Upper lobe of left lung (tissue), 6 donors: ENCODE results near the gene CFAP157. TPM values are rescaled to one million over a fixed set of nuclear protein-coding genes. Genes with fewer than 3 reads are reported as not detected.

Source experiments
- ATAC-seq, 2 donors: fragments of 200-7000 bp; cut with Tn5 transposase; one replicate each; pipeline ENCODE4 v1.9.1; 2022; ENCODE audit warnings: mild to moderate bottlenecking in 2 of 2, moderate library complexity in 2 of 2; ENCODE audit not compliant: low FRiP score in 2 of 2
- DNase-seq, 2 donors: peaks; one replicate each; pipeline ENCODE4 v3.0.0-alpha.2; 2019 to 2020
- H3K27ac ChIP-seq, 4 donors: fragments of 200-600 bp; sonication (generic); one replicate each; pipeline ENCODE4 v1.5.1; 2016 to 2019
- H3K27me3 ChIP-seq, 4 donors: fragments of 200-600 bp; sonication (generic); one replicate each; pipeline ENCODE4 v1.5.1; 2017 to 2019
- H3K36me3 ChIP-seq, 4 donors: fragments of 200-600 bp; sonication (generic); one replicate each; pipeline ENCODE4 v1.5.1; 2016 to 2019
- H3K4me1 ChIP-seq, 4 donors: fragments of 200-600 bp; sonication (generic); one replicate each; pipeline ENCODE4 v1.5.1; 2018 to 2019
- H3K4me3 ChIP-seq, 4 donors: fragments of 200-600 bp; sonication (generic); one replicate each; pipeline ENCODE4 v1.5.1; 2017 to 2019; ENCODE audit warnings: mild to moderate bottlenecking in 2 of 4, moderate library complexity in 1 of 4
- H3K9me3 ChIP-seq, 4 donors: fragments of 200-600 bp; sonication (generic); one replicate each; pipeline ENCODE4 v1.5.1; 2018 to 2019
- CTCF ChIP-seq, 6 experiments: fragments of 450-650 bp in 4 of 6; fragments of 200-600 bp in 2 of 6; sonication (generic) in 2 of 6; IDR thresholded peaks; one replicate each; pipeline ENCODE4 v1.5.1; 2016 to 2019; ENCODE audit warnings: antibody characterized with exemption in 6 of 6
- EP300 ChIP-seq, 4 donors: sonication (generic); formaldehyde crosslinking; IDR thresholded peaks; one replicate each; pipeline ENCODE4 v1.5.1; 2017; ENCODE audit warnings: antibody characterized with exemption in 4 of 4, control low read depth in 2 of 4
- POLR2A ChIP-seq, 4 donors: fragments of 450-650 bp; IDR thresholded peaks; one replicate each; pipeline ENCODE4 v1.5.1; 2016 to 2017; ENCODE audit warnings: antibody characterized with exemption in 4 of 4, mild to moderate bottlenecking in 2 of 4
- POLR2AphosphoS5 ChIP-seq, 2 donors: sonication (generic); formaldehyde crosslinking; IDR thresholded peaks; one replicate each; pipeline ENCODE4 v1.5.1; 2017; ENCODE audit warnings: antibody characterized with exemption in 2 of 2
- WGBS, 2 donors: methylation state at CpG; one replicate each; pipeline ENCODE4 v1.1.5; 2017 to 2018; 5-methylcytosine and 5-hydroxymethylcytosine counted together
- total RNA-seq, 6 donors: library from RNA; depleted of rRNA in 4 of 6; stranded (reverse); fragments of >200 nt in 4 of 6; gene quantifications; one replicate each; pipeline versions ENCODE4 v1.1.0 to v1.2.1, GENCODE V29; 2016 to 2021
- donor health status: DM: no; HTN: no; CAD: no; lungs with moderate emphysema.
- donor health status: DM: no; HTN: yes; CAD: no; lungs with severe emphysema.

CFAP157 gene
- total RNA-seq, 6 donors from 2014 or later, result 0.77 to 125 (median 37.0) TPM

- ATAC-seq (no peak), DNase-seq (no peak)
- Histone ChIP-seq H3K9me3 (no peaks in the 10 kb centered on the region), H3K27me3 (no peaks in the 10 kb centered on the region), H3K27ac (no peak overlapping the region), H3K36me3 (peaks cover 0 to 22% (median 21%) of the 10 kb centered on the region in 4 donors), H3K4me3 (no peak overlapping the region), H3K4me1 (peaks cover 7 to 18% (median 11%) of the 10 kb centered on the region in 4 donors)
- TF ChIP-seq POLR2A (IDR thresholded peaks at IDR 0.05) (no peak), POLR2AphosphoS5 (IDR thresholded peaks at IDR 0.05) (no peak), CTCF (IDR thresholded peaks at IDR 0.05) (no peak), EP300 (IDR thresholded peaks at IDR 0.05) (no peak)
- 92 to 93% methylated on average over 5 to 9 of the region's 9 CpGs for WGBS, 2 donors
Measured at GRCh38 chr9:127730799-127731410, 24.1 kb downstream of the CFAP157 start.

- peaks cover 7 to 18% (median 11%) of the 10 kb centered on the region in 4 donors for H3K4me1 ChIP-seq
- no peak overlapping the region for H3K27ac ChIP-seq
- no peak overlapping the region for H3K4me3 ChIP-seq
- ATAC-seq (no peak), DNase-seq (no peak)
- WGBS, 2 donors, result 83 to 86% methylated on average over 15 to 16 of the region's 16 CpGs
- peaks cover 0 to 22% (median 21%) of the 10 kb centered on the region in 4 donors for H3K36me3 ChIP-seq
- no peaks in the 10 kb centered on the region for H3K9me3 ChIP-seq
- no peak for TF ChIP-seq EP300 (IDR thresholded peaks at IDR 0.05)
- no peak for TF ChIP-seq POLR2A (IDR thresholded peaks at IDR 0.05)
- TF ChIP-seq CTCF (IDR thresholded peaks at IDR 0.05), result no peak
- TF ChIP-seq POLR2AphosphoS5 (IDR thresholded peaks at IDR 0.05), result no peak
- H3K27me3 ChIP-seq, result no peaks in the 10 kb centered on the region
Measured at GRCh38 chr9:127731938-127732337, 25.1 kb downstream of the CFAP157 start.

GRCh38 chr9:127732444-127732843 lies 25.7 kb downstream of the CFAP157 start:
- Histone ChIP-seq H3K4me1 (peaks cover 7 to 18% (median 11%) of the 10 kb centered on the region in 4 donors), H3K9me3 (no peaks in the 10 kb centered on the region), H3K27me3 (no peaks in the 10 kb centered on the region), H3K36me3 (peaks cover 0 to 22% (median 21%) of the 10 kb centered on the region in 4 donors), H3K27ac (no peak overlapping the region), H3K4me3 (no peak overlapping the region)
- TF ChIP-seq POLR2A (IDR thresholded peaks at IDR 0.05), result no peak
- TF ChIP-seq CTCF (IDR thresholded peaks at IDR 0.05), result no peak
- TF ChIP-seq POLR2AphosphoS5 (IDR thresholded peaks at IDR 0.05), result no peak
- TF ChIP-seq EP300 (IDR thresholded peaks at IDR 0.05), result no peak
- DNase-seq (peak in 1 of 2 donors; percentile 82), ATAC-seq (no peak)
- 87 to 100% methylated on average over 5 to 21 of the region's 21 CpGs for WGBS, 2 donors

GRCh38 chr9:127733614-127734013 lies 26.8 kb downstream of the CFAP157 start:
- H3K27ac ChIP-seq, result peak overlapping the region in 3 of 4 donors; percentile 89 to 95 (median 95)
- H3K4me3 ChIP-seq, result no peak overlapping the region
- peaks cover 7 to 18% (median 11%) of the 10 kb centered on the region in 4 donors for H3K4me1 ChIP-seq
- H3K9me3 ChIP-seq, result no peaks in the 10 kb centered on the region
- WGBS, 2 donors, result 75 to 89% methylated on average over 2 of the region's 2 CpGs
- DNase-seq (no peak), ATAC-seq (no peak)
- no peaks in the 10 kb centered on the region for H3K27me3 ChIP-seq
- H3K36me3 ChIP-seq, result peaks cover 0 to 32% (median 29%) of the 10 kb centered on the region in 4 donors
- TF ChIP-seq POLR2AphosphoS5 (IDR thresholded peaks at IDR 0.05) (no peak), CTCF (IDR thresholded peaks at IDR 0.05) (no peak), EP300 (IDR thresholded peaks at IDR 0.05) (no peak), POLR2A (IDR thresholded peaks at IDR 0.05) (no peak)
